ENCODE measurements around the gene STIM1.
"Not testable (repeated sequence)": the region's sequence is repeated elsewhere in the genome, so short reads cannot be mapped to it uniquely, and the experiment has no call there.

Gene STIM1

GRCh38 chr11:3890014-3890413, 34.5 kb downstream of the STIM1 start:
- DNase-seq, result no peak

- no peak for DNase-seq
Observed at GRCh38 chr11:3890806-3891205, 35.3 kb downstream of the STIM1 start.

GRCh38 chr11:3891751-3892150, 36.3 kb downstream of the STIM1 start:
- no peak for DNase-seq

- no peak for DNase-seq
Observed at GRCh38 chr11:3892156-3892555, 36.7 kb downstream of the STIM1 start.

- DNase-seq, result no peak
Observed at GRCh38 chr11:3893311-3893710, 37.8 kb downstream of the STIM1 start.

- DNase-seq, result no peak
Observed at GRCh38 chr11:3894128-3894731, 38.8 kb downstream of the STIM1 start.

- no peak for DNase-seq
Observed at GRCh38 chr11:3896644-3897043, 41.2 kb downstream of the STIM1 start.

- not testable (repeated sequence) for DNase-seq
Observed at GRCh38 chr11:3900230-3900629, 44.8 kb downstream of the STIM1 start.

- no peak for DNase-seq
Observed at GRCh38 chr11:3901249-3902025, 46.0 kb downstream of the STIM1 start.

GRCh38 chr11:3902441-3902840, 47.0 kb downstream of the STIM1 start:
- DNase-seq, result no peak

GRCh38 chr11:3903207-3903896, 47.9 kb downstream of the STIM1 start:
- no peak for DNase-seq

GRCh38 chr11:3904228-3904627, 48.8 kb downstream of the STIM1 start:
- no peak for DNase-seq

GRCh38 chr11:3905080-3905953, 49.9 kb downstream of the STIM1 start:
- peak; percentile 79 for DNase-seq

GRCh38 chr11:3906166-3906565, 50.7 kb downstream of the STIM1 start:
- DNase-seq, result no peak

GRCh38 chr11:3907590-3907989, 52.1 kb downstream of the STIM1 start:
- DNase-seq, result no peak

GRCh38 chr11:3909901-3910300, 54.4 kb downstream of the STIM1 start:
- DNase-seq, result no peak

GRCh38 chr11:3911908-3912505, 56.5 kb downstream of the STIM1 start:
- no peak for DNase-seq

- no peak for DNase-seq
Observed at GRCh38 chr11:3913921-3914320, 58.5 kb downstream of the STIM1 start.

GRCh38 chr11:3914805-3915204, 59.3 kb downstream of the STIM1 start:
- peak; percentile 12 for DNase-seq

- no peak for DNase-seq
Observed at GRCh38 chr11:3916962-3917361, 61.5 kb downstream of the STIM1 start.

- peak; percentile 79 for DNase-seq
Observed at GRCh38 chr11:3920148-3920852, 64.8 kb downstream of the STIM1 start.

GRCh38 chr11:3922056-3922455, 66.6 kb downstream of the STIM1 start:
- DNase-seq, result no peak
